ENCODE measurements around the gene STUM.

- TF ChIP-seq CTCF (IDR thresholded peaks at IDR 0.05) = no peak
- no peak for TF ChIP-seq ZFP36 (IDR thresholded peaks at IDR 0.05; ENCODE audit: borderline replicate concordance, partially characterized antibody)
- no peak for TF ChIP-seq ZC3H11A (IDR thresholded peaks at IDR 0.05)
Measured at GRCh38 chr1:226506921-226507320, 41.6 kb upstream of the STUM start.

Measured in A549 (cell line).